ENCODE results near the gene LMNB1.
A peak's percentile ranks its signal among the peaks of the same experiment; 100 is the strongest.
"Not testable (repeated sequence)": the region's sequence is repeated elsewhere in the genome, so short reads cannot be mapped to it uniquely, and the experiment has no call there.

The LMNB1 gene

GRCh38 chr5:126776499-126777256 lies at the start of gene LMNB1:
TSS of gene LMNB1 (plus strand) at chr5:126777136. CDS start at chr5:126777509, 373 bp downstream.
- peak; percentile 93 for DNase-seq

- no peak for DNase-seq
Observed at GRCh38 chr5:126732716-126733115, 44.2 kb upstream of the LMNB1 start.

GRCh38 chr5:126734573-126734972 lies 42.4 kb upstream of the LMNB1 start:
- DNase-seq: not testable (repeated sequence)

DNA sequence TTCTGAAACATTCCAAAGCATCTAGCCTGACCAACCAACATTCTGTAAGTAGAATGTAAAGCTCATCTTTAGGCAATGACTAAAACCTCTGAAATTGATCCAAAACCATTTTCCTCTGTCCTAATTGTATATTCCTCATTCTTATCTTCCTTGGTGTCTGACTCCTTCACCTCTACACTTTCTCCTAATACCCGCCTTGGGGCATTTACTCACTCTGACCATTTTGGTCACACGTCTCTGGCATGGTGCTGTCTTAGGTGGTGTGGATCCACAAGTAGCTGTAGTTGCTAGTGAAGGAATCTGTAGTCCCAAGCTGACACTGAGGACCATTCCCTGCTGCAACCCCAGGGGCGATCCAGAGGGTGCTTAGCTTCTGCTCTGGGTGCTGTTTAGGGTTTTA lies 40.8 kb upstream of the LMNB1 start:
- DNase-seq: no peak

GRCh38 chr5:126741361-126741760 lies 35.6 kb upstream of the LMNB1 start:
- no peak for DNase-seq

DNA sequence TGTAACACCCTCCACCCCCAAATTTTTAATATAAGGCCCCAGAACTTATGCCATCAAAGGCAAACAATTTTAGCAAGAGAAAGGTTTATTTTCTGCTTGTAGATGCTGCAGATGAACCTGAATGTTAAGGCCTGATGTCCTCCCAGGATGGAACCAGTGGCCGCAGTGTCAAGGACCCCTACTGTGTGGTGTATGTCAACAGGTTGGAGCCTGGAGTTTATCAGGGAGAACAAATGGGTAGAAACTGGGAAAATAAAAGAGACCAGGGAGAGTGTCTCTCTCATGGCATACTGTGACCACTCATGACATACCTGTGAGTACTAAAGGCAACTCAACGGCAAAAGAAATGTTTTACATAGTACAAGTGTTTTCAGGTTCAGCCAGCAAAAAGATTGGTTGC lies 34.5 kb upstream of the LMNB1 start:
- no peak for DNase-seq

- DNase-seq: no peak
Observed at GRCh38 chr5:126744836-126745235, 32.1 kb upstream of the LMNB1 start.

GRCh38 chr5:126745259-126745992 lies 31.5 kb upstream of the LMNB1 start:
- DNase-seq: no peak

- DNase-seq: no peak
Observed at GRCh38 chr5:126746290-126746689, 30.6 kb upstream of the LMNB1 start.

GRCh38 chr5:126752081-126752785 lies 24.7 kb upstream of the LMNB1 start:
- DNase-seq: no peak

DNA sequence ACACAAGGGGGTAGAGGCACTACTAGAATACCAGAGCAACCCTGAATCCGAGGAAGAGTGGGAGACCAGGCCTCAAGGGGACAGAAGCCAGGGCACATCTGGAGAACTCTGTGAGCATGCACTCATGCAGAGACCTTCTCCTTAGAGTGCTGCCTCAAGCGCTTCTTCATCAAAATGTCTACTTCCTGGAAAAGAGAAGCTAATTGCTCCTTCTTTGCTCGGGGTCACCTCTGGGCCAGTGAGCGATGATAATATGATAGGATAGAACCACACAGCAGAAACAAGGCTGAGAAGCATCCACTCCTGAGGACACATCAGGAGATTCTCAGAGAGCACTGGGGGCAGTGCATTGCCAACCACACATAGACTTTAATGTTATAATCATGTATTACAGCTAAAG lies 23.7 kb upstream of the LMNB1 start:
- no peak for DNase-seq

DNA sequence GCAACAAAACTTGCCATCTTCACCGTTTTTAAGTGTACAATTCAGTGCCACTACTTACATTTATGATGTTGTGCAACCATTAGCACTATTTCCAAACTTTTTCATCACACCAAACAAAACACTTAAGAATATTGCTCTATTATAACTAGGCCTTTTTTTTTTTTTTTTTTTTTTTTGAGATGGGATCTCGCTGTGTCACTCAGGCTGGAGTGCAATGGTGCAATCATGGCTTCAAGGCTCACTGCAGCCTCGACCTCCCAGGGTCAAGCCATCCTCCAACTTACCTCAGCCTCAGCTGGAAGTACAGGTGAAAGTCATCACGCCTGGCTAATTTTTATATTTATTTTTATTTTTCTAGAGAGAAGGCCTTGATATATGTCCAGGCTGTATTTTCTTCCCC lies 22.3 kb upstream of the LMNB1 start:
- no peak for DNase-seq

DNA sequence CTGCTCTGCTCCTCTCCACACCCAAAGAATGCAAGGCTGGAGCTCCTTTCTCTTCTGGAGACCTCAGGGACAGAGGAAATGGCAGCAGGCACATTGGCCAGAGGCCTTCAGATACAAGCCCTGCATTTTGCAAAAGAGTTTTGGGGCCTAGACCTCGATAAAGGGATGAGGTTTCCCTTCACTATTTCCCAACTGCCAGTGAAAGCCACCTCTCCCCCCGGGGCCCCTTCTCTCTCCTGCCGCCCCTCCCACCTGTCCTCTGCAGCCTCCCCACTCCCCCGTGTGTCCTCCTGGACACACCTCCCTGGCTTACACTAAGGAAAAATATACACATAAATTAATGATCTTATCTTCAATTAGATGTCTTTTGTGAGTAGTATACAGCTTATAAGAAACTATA lies 21.3 kb upstream of the LMNB1 start:
- DNase-seq: no peak

DNA sequence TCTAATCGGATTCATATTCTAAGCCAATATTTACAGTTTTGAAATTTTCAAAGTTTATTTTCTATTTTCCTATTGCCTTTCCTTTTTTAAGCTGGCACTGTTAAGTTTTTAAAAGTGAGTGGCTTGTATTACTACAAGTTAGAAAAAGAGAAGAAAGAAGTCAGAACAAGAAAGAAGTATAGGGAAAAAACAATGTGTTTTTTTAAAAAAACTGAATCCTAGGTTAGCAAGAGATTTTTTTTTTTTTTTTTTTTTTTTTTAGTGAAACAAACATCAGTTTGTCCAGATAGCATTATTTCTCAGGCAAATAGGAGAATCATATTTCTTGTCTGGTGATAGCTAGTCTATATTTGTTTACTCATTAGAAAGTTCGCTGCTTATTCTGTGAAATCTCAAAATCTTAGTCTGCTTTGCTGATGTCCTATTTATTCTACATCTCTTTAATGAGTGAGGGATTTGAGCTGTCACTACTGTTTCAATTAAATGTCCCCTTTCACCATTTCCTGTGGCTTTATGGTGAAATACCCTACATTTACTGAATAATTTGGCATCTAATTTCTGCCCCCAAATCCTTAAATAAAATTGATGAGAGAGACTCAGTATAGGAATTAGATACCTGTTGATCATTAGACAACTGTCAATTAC lies 19.1 kb upstream of the LMNB1 start:
- DNase-seq: no peak

DNA sequence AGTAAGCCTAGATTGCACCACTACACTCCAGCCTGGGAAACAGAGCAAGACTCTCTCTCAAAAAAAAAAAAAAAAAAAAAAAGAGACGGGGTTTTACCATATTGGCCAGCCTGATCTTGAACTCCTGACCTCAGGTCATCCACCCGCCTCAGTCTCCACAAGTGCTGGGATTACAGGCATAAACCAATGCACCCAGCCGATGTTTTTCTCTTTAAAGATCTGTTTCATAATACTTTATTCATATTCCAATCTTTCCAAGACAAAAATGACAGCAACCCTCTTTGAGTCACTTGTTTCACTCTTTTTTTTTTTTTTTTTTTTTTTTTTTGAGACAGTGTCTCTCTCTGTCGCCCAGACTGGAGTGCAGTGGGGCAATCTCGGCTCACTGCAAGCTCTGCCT lies 13.6 kb upstream of the LMNB1 start:
- DNase-seq: no peak

- no peak for DNase-seq
Observed at GRCh38 chr5:126769703-126770102, 7.2 kb upstream of the LMNB1 start.

DNA sequence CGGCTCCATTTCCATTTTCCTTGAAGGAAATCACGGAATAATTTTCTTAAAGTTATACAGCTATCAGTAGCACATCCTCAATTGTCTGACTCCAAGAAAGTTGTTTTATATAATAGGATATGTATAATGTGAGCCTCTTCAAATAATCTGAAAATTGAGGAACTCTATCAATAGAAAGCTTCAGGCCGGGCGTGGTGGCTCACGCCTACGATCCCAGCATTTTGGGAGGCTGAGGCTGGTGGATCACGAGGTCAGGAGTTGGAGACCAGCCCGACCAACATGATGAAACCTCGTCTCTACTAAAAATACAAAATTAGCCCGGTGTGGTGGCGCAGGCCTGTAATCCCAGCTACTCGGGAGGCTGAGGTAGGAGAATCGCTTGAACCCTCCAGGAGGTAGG lies 3.4 kb upstream of the LMNB1 start:
- not testable (repeated sequence) for DNase-seq

DNA sequence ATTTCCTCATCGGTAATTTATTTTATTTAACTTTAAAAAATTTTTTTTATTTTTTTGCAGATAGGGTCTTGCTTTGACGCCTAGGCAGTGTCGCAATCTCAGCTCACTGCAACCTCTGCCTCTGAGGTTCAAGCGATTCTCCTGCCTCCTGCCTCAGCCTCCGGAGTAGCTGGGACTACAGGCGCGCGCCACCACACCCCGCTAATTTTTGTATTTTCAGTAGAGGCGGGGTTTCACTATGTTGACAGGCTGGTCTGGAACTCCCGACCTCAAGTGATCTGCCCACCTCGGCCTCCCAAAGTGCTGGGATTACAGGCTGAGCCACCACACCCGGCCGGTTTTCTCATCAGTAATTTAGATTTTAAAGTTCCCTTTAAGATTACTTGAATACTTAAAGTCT lies 2.3 kb upstream of the LMNB1 start:
- DNase-seq: not testable (repeated sequence)

DNA sequence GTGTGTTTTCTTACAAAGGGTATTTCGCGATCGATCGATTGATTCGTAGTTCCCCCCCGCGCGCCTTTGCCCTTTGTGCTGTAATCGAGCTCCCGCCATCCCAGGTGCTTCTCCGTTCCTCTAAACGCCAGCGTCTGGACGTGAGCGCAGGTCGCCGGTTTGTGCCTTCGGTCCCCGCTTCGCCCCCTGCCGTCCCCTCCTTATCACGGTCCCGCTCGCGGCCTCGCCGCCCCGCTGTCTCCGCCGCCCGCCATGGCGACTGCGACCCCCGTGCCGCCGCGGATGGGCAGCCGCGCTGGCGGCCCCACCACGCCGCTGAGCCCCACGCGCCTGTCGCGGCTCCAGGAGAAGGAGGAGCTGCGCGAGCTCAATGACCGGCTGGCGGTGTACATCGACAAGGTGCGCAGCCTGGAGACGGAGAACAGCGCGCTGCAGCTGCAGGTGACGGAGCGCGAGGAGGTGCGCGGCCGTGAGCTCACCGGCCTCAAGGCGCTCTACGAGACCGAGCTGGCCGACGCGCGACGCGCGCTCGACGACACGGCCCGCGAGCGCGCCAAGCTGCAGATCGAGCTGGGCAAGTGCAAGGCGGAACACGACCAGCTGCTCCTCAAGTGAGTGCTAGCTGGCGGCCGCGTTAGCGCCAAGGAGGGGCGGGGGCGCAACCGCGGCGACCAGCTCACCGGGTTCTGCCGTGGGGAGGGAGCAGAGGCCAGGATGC lies 480 bp downstream of the LMNB1 start:
- no peak for DNase-seq

GRCh38 chr5:126777975-126778674 lies 1.2 kb downstream of the LMNB1 start:
- peak; percentile 84 for DNase-seq

DNA sequence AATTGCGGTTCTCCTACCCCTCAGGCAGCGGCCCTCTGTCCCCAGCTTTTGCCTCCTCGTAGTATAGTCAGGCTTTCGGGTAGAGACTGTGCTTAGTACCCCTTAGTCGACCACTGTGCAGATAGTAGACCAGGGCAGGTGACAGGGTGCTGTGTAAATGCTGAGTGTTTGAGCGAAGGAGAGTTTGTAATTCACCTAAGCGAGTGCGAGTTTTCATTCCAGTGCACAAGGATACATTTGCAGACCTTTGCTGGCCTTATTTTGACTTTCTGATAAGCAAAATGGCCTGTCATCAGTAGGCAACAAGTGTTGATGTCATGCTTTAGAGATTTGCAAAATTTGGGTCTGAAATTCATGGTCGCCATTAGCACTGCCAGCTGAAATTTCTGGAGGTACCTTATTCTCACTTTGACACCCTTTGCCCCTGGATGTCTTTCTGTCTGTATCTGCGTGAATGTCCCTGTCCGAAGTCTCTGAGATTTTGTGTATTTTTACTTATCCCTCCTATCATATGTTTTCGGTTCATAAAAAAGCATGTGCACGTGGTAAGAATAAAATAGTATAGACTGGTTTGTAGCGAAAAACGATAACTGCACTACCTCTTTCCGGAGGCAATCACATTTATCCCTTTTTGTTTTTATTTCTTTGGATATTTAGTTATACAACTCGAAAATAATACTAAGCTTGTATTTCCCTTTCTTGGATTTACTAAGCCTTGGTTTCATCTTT lies 1.9 kb downstream of the LMNB1 start:
- DNase-seq: no peak
